HG03066 (cell line): ENCODE measurements around the gene EMC9.
A peak's percentile ranks its signal among the peaks of the same experiment; 100 is the strongest.

Source experiments
- ATAC-seq: cut with Tn5 transposase; IDR thresholded peaks from one replicate; pipeline ENCODE4 v1.9.1; 2021; ENCODE audit warnings: low read depth; ENCODE audit not compliant: unreplicated experiment

The EMC9 gene

GRCh38 chr14:24150061-24150460, 8.7 kb upstream of the EMC9 start:
- no peak for ATAC-seq

GRCh38 chr14:24149302-24149969, 8.0 kb upstream of the EMC9 start:
- no peak for ATAC-seq

- ATAC-seq = no peak
Observed at GRCh38 chr14:24147761-24148428, 6.5 kb upstream of the EMC9 start.

GRCh38 chr14:24146978-24147760, 5.8 kb upstream of the EMC9 start, which contains the start of gene RNF31:
RNF31 (plus strand) TSS chr14:24147498; CDS start chr14:24147699, 201 bp downstream.
- ATAC-seq = peak; percentile 85

GRCh38 chr14:24146453-24146977, 5.1 kb upstream of the EMC9 start, which contains the start of gene PSME2:
PSME2 (minus strand) TSS chr14:24146610; CDS start chr14:24146581, 29 bp downstream.
- ATAC-seq = peak; percentile 57

- ATAC-seq = no peak
Observed at GRCh38 chr14:24145690-24146452, 4.5 kb upstream of the EMC9 start.

GRCh38 chr14:24145219-24145618, 3.8 kb upstream of the EMC9 start:
- no peak for ATAC-seq

DNA sequence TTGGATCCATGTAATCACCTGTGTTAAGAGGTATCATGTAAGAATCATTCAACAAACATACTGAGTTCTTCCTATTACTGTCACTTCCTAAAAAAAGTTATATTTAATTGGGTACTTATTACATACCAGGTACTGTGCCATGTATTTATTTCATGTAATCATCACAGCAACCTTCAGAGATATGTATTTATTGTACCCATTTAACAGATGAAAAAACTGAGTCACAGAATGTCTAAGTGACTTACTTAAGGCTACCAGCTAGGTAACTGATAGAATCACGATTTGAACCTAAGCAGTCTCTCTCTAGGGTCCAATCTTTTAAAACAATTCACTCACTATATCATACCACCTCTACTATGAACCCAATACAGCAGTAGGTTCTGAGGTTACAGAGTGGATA, 3.1 kb upstream of the EMC9 start:
- no peak for ATAC-seq

GRCh38 chr14:24143511-24143910, 2.1 kb upstream of the EMC9 start:
- ATAC-seq = no peak

GRCh38 chr14:24139272-24139934, 2.0 kb downstream of the EMC9 start:
- ATAC-seq = no peak

GRCh38 chr14:24138396-24139271, 2.8 kb downstream of the EMC9 start:
- ATAC-seq = no peak

- no peak for ATAC-seq
Observed at GRCh38 chr14:24137529-24138395, 3.6 kb downstream of the EMC9 start.

DNA sequence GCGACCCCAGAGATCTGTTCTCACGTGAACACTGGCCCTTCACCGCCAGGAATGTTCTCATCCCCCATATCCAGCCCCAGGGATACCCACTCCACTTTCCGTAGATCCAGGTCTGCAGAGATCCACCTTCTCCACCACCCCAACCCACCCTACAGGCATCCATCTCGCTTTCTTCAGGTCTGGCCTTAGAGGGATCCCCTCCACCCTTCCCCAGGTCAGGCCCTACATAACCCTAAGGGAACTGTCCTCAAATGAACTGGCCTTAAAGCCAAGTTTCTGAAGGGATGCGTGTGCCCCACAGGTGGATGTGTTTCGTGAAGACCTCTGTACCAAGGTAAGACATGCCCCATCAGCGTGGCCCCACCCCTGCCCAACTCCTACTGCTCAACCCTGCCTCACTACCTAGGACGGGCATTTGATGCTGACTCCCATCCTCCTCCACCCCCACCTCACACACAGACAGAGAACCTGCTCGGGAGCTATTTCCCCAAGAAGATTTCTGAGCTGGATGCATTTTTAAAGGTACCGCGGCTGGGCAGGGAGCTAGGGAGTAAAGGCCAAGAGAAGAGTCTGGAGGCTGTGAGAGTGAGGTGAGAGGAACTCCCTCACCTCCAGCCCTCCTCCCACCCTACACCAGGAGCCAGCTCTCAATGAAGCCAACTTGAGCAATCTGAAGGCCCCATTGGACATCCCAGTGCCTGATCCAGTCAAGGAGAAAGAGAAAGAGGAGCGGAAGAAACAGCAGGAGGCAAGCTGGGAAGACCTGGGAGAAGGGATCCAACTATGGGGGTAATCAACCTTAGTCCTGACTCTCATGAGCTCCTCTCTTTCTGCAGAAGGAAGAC, 4.5 kb downstream of the EMC9 start:
- ATAC-seq = no peak

DNA sequence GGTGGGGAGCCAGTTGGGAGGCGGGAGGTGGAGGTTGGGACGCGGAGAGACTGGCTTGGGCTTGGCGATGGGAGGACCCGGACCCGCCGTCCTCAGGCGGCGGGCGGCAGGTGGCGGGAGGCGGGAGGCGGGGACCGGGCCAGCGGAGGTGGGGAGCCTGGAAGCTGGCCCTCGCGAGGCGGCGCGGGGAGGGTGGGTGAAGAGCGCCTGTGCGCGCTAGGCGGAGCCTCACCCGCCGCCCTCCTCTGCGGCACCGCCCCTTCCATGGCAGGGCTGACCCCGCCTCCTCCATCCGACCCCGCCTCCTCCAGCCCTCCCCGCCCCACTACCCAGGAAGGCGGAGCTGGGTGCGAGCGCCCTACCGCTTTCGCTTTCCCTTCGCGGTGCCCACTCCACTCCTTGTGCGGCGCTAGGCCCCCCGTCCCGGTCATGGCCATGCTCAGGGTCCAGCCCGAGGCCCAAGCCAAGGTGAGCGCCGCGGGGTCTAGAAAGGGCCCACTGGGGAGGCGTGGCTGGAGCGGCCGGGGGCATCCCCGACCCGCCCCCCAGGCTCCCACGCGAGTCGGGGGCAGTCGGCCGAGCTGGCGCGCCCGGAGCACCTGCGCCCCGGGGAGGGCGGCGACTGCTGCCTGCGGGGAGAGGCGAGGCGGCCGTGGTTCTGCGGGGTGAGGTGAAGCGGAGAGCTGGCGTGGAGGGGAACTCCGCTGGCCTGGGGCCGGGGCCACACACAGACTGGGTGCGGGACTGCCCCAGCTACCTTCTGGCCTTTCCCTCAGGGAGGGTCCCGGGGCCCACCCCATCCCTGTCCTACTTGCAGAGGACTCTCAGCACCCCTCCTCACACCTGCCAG, 5.3 kb downstream of the EMC9 start, which contains the start of gene PSME1:
PSME1 (plus strand) TSS at position 361 of the 850 bp plus-strand sequence; CDS start at position 430, 69 bp downstream.
- peak; percentile 85 for ATAC-seq

GRCh38 chr14:24135584-24135833, 5.9 kb downstream of the EMC9 start:
- peak; percentile 12 for ATAC-seq

GRCh38 chr14:24133735-24134134, 7.7 kb downstream of the EMC9 start:
- no peak for ATAC-seq
